GM21717 (cell line): Measurements from ENCODE around the gene SULT1C2.
"Not testable (repeated sequence)": the region's sequence is repeated elsewhere in the genome, so short reads cannot be mapped to it uniquely, and the experiment has no call there.

Source experiments
- ATAC-seq: cut with Tn5 transposase; IDR thresholded peaks from one replicate; pipeline ENCODE4 v1.9.1; 2021; ENCODE audit warnings: mild to moderate bottlenecking, moderate library complexity; ENCODE audit not compliant: unreplicated experiment

Gene SULT1C2

DNA sequence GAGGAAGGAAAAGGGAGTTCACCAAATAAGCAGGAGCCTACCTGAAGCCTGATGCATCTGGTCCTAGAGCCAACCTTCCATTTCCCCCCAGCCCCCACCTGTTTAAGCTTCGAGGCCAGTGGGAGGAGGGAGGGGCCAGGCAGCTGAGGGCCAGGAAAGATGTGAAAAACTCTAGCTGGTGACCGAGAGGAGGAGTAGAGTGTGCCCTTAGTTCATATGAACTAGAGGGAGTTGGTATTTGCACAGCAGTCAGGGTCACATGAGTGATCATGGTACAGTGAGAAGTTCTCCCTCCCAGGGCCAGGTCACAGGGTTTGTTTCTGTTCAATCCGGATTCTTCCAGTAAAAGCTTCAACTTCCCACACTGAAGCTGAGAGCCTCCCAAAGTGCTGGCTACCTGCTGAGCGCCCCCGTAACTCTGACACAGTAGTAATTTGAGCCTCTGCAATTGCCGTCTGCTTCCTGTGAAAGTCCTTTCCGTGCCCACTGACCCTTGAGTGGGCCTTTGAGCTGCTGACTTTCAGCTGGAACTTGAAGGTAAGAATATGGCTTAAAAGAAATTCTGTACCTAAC is at the start of gene SULT1C2:
TSS of gene SULT1C2 (plus strand) at position 362 of the 573 bp plus-strand sequence. CDS start 4,773 bp downstream, outside the sequence.
- no peak for ATAC-seq

DNA sequence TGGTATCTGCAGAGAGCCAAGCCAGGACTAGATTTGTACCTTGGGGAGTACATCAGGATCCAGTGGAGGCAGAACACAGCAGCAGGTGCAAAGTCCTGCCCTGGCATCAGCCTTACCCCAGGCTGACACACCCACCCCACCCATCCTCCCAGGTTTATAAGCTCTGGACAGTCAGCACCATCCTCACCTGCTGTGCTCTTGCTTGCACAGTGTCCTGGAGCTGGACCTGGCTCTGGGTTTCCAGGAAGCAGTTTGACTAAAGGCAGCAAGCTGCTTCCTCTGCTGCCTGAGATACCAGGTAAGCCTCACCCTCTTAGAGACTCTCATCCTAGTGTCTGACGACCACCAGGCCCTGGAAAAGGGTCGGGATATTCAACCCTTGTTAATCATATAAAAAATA is 48.9 kb upstream of the SULT1C2 start, which contains the start of gene SULT1C3:
TSS of gene SULT1C3 (plus strand) at position 183 of the 400 bp plus-strand sequence. CDS start 7,227 bp downstream, outside the sequence.
- no peak for ATAC-seq

DNA sequence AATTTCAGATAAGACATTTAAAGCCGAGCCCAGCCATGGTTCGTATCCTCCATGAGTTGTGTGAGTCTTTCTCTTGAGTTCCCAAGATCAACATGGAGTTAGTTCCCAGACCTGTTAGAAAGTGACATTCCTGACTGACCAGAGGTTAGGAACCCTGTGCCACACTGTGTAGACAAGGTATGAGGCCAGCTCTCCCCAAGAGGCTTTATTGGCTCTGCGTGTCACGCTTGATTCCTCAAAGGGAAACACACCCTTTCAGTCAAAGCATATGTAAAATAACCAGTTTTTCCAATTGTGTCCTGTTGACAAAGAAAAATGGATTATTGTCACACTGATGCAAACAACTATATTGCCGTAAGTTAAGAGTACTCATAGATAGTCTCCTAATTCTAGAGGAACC is 47.7 kb upstream of the SULT1C2 start:
- ATAC-seq, result no peak

DNA sequence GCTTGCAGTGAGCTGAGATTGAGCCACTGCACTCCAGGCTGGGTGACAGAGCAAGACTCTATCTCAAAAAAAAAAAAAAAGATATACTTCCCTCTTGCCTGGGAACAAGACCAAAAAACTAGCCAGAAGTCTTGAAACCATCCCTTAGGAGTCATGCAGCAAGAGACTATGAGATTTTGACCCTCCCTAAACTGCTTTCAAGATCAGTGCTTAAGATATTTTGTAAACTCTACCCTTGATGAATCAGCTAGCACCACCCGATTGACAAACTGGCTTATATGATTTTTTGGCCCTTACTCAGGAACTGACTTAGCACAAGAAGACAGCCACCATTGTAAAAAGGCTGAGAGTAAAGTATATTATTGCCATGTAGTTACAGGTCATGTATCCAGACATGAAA is 45.1 kb upstream of the SULT1C2 start:
- ATAC-seq, result no peak

DNA sequence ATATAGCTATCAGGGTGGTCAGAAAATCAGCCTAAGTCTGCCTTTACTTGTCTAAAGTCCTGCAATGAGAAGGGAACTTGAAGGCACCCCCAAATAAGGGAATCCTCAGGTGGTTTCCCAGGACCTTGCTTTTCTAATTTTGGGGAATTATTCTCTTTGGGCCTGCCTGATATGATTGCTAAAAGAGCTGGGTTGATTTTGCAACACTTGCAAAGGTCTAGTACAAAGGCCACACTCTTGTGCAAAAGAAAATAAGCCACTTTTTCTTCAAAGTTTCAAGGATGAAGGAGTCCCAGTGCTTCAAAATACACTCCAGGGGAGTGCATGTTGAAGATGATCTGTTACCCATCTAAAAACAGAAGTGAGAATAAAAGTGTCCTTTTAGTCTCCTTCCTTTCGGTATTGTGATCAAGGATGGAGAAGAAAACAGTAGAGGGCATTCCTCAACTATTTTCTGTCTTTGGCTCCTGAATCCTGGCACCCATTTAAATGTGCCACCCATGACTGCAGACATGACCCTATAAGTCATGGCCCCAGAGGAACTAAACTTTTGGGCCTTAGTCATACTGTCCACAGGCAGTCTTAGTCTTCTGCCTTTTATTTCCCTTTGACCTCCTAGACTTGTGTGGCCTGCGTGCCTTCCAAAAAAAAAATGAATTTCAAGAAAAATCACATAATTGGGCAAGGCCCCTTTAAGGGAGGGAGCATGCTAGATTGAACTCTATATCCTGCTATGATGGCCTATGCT is 43.9 kb upstream of the SULT1C2 start:
- ATAC-seq, result no peak

DNA sequence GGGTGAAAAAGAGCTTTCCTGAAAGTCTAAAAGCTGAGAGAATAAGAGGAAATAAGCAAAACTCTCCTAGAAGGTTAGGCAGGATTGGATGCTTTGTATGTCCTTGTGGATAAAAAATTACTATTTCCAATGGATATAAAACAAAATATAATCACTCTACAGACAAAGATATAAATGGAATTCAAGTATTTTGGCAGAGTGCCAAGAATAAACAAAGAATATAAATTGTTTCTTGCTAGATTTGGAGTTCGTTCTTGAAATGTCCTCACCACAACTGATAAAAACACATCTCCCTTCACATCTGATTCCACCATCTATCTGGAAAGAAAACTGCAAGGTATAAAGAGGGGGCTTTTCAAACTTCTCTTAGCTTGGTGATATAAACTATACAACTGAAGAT is 35.6 kb upstream of the SULT1C2 start:
- no peak for ATAC-seq

DNA sequence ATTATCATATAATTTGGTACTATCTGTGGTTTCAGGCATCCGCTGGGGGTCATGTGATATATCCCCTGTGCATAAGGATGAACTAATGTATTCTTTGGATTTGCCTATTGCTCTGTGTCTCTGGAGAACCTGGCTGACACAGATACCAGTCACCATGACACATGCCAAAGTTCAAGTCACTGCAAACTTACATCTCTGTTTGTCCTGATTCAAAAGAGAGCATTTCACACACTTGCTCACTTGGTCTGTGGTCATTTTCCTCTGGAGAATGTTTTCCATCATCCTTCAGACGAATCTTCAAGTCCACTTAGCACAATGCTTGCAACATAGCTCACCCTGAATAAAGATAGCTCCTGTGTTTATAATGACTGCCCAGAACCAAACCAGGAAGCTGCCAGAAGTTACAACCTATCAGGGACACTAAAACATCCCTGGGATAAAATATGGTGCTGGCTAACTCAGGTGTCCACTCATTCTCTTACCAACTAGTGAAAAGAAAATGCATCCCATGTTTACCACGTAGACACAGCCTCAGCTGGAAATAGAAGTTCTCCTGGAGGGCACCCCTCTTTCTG is 30.9 kb upstream of the SULT1C2 start:
- ATAC-seq, result no peak

DNA sequence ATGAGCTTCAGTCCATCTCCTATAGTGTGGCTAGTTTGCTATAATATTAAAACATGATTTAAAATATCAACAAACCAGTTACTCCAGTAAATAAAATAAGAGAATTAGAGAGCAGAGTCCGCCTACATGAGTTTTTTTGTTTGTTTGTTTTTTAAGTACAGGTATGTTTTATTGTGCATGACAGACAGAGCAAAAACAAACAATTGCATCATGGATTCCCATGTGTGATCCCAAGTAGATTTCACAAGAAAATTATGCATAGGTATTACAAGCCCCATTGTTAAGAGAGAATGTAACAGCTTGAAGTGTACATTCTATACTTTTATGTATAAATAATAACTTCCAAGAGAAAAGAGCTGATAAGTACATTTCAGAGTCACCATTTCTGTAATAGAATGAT is 27.9 kb upstream of the SULT1C2 start:
- ATAC-seq, result no peak

DNA sequence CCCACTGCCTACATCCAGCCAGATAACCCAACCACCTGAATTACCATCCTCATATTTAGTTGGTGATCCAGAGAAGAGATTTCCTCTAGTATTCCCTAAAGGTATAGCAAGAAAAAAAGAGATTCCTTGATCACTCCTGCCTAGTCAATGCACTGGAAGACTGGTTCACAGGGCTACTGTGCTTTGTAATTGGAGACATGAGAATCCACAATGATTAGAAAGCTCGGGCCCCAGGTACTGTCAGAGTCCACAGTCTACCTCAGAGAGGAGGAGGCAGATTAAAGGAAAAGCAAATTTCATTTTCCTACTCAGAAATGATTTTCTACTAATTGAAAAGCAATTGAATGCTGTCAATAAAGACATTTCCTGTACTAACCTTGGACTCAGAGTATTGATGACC is 26.7 kb upstream of the SULT1C2 start:
- ATAC-seq, result no peak

DNA sequence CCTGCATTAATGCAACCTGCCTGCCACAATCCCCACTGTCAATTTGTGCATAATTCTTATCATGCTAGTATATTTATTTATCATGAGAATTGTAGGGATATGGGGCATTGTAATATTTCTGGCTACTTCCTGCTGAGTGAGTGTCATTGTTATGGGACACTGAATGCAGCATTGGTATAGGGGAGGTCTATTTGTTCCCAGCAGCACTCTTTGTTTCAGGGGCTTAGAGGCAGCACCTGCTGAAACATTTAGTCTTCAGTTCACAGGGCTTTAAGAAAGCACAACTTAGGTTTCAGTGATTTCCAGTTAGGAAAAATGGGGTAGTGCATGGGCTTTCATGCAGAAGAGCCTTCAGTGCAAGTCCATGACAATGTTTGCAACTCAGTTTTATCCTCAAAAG is 25.3 kb upstream of the SULT1C2 start:
- ATAC-seq, result no peak

DNA sequence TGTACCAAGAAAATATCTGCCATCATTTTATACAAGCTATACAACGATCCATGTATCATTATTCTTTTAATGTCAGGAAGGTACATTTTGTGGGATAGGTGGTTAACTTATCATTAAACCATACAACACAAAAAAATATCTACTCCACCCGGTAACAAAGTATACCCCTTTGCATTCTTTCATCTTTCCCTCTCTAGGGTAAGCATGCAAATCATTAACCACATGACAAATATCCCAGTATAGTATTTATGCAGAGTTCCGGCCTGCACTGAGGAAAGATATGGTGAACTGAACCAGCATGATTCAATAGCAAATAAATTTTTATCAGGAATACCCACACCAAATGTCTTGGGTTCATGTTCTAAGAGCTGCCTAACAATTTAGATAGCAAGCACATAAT is 22.5 kb upstream of the SULT1C2 start:
- ATAC-seq, result no peak

DNA sequence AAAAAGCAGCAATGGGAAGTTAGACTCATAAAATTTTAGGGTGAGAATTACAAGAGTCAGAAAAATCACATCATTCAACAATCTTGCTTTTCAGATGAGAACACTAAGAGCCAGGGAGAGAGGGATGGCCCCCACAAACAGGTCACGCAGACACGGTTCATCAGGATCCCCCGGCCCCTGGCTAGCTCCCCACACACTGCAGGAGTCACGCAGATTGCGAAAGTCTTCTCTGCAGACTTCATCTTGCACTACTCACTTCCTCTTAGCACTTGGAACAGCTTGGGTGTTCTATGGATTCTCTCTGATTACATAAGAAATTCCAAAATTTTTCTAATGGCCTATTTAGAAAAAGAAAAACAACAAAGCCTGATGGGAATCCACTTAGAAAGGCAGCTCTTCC is 21.6 kb upstream of the SULT1C2 start:
- ATAC-seq, result no peak

DNA sequence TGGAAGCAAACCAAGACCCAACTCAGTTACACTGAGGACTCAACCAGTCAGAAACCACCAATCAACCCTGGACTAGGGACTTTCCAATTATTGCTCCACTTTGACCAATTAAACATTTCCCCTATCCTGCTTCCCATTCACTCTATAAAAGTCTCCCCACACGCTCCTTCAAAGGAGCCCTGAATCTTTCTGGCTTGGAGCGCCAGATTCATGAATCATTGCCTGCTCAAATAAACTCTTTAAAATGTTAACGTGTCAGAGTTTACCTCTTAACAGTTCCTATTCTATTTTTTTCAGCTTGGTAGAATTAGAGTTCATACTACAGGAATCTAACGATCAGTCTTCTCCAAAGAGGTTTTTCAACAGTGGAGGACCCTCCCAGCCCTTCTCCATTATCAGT is 20.7 kb upstream of the SULT1C2 start:
- no peak for ATAC-seq

DNA sequence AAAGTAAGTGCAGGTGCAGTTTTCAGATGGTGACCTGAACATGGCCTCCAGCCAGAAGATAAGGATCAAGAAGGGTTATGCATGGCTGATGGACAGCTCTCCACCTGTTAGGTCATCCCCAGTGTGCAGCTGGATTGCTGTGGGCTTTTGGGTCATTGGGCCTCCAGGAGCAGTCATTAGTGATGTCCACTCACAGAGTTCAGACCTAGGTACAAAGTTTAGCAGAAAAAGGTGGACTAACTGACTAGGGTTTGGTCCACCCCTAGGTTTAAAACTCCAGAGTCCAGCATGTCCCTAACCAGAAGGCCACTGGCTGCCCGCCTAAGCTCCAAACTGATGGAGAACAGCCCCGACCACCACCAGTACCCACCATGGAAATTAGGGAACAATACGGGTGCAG is 18.3 kb upstream of the SULT1C2 start:
- no peak for ATAC-seq

DNA sequence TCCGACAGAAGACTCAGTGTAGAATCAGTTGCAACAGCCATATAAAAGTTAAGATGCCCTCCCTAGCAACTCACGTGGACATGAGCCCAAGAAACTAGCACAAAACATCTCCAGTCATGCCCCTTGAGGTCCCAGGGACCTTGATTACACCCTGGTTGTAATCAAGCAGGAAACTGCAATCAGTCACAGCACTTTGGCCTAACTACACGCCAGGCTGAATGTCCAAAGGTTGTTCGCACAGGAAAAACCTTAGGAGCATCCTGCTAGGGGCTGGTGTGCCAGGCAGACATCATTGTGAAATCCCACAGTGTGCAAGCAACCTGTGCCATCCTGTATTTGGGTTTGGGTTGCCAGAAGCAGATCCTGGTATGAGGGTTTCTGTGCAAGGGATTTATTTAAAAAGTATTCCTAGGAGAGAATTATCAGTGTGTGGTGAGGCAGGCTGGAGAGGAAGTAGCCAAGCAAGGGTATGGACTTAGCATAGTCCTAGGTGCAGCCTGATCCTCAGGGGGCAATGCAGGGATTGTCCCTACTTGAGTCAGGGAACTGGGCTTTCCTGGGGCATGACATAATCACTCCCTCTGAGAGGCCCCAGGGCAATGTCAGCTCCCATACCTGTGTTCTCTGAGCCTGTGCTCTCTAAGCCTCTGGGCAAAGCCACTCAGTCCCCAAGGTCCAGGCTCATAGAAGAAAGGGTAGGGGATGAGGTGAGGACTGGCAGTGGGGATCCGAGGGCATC is 17.8 kb upstream of the SULT1C2 start:
- no peak for ATAC-seq

DNA sequence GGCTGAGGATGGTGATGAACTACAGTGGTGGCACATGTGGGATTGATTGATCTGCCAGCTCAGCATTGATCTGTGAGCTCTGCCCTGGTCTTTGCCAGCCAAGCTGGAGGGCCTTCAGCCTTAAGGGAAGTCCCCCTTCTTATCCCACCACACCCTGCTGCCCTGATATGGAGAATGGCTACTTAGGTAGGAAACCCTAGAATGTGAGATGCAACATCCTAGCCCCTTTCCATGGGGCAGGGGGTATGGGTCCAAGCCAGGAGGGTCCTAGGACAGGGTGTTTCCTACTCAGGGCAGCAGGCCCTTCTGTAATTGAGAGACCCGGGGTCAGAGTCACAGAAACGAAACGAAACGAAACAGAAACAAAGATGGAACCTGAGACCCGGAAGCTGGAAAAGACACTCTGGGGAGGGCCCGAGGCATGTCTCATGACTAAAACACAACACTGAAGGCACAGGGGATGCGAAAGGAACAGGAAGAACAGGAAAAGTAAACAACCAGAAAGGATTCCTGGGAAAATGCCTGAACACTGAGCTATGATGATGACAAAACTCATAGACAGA is 16.9 kb upstream of the SULT1C2 start:
- ATAC-seq, result no peak

DNA sequence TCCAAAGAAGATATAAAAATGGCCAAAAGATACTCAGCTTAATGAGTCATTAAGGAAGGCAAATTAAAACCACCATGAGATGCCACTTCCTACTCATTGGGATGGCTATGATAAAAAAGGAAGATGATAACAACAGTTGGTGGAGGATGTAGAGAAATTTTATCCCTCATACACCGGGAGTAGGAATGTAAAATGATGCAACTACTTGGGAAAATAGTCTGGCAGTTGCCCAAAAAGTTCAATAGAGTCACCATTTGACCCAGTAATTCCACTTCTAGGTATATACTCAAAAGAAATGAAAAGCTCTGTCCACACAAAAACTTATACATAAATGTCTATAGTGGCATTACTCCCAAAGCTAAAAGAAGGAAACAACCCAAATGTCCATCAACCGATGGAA is 10.1 kb upstream of the SULT1C2 start:
- no peak for ATAC-seq

DNA sequence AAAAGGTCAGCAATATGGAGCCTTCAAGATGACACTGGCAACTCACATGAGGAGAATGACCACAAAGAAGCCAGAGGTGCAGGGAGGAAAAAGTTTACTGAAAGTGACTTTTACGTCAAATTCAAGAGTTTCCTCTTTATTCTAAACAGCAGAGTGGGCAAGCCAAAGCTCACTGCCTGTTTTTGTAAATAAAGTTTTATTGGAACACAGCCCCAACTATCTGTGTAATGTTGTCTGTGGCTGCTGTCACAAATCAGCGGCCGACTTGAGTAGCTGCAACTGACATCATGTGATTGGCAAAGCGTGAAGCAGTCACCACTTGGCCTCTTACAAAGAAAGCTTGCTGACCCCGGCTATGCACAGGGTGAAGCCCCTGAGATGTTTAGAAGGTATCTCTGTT is 9.2 kb upstream of the SULT1C2 start:
- no peak for ATAC-seq

DNA sequence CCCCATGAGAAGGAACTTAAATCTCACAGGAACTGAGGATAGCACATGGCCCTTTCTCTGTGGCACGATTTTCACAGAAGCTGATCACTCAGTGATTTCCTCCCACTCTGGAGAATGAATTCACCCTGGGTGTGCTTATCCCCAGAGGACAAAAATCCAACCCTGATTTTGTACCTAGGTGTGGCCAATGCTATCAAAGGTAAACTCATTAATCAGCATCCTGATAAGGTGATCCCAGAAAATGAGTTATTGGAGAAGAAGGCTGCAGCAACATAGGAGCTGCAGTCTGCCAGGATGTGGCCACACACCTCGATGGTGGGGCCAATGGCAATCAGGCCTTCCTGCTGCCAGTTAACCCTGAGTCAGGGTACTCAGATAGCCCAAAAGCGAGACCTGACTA is 8.2 kb upstream of the SULT1C2 start:
- no peak for ATAC-seq

DNA sequence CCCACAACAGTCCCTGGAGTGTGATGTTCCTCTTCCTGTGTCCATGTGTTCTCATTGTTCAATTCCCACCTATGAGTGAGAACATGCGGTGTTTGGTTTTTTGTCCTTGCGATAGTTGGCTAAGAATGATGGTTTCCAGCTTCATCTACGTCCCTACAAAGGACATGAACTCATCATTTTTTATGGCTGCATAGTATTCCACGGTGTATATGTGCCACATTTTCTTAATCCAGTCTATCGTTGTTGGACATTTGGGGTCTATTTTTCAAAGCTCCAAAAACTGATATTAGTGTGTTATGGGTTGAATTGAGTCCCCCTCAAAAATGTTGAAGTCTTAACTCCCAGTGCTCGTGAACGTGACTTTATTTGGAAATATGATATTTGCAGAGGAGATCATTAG is 4.1 kb upstream of the SULT1C2 start:
- ATAC-seq, result not testable (repeated sequence)

DNA sequence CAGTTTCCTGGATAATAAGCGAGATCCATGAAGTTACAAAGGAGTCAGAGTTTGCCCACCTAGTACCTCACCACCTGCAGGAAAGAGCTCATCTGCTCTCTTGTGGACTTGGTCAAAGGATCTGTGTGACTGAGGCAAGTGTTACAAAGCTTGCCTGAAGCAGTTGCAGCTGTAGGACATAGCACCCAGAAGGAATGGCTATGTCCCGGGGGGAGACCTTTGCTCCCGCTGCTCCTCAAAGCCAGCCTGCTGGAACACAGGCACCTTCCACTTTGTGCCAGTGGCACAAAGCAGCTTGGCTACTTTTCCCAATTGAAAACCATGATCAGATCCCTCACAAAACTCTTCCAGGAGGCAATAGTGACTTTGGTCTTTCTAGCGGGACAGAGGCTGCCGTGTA is 3.1 kb upstream of the SULT1C2 start:
- no peak for ATAC-seq
